Small intestine (tissue), 7 donors: ENCODE results near the gene M1AP. TPM values are rescaled to one million over a fixed set of nuclear protein-coding genes. Genes with fewer than 3 reads are reported as not detected.

Experiments
- DNase-seq, 2 donors: peaks; one replicate each; pipeline versions ENCODE4 v3.0.0 to v3.0.0-alpha.2; 2013
- FAIRE-seq: peaks from 2 replicates; lab custom pipeline; 2012; peaks lifted over from hg19 to GRCh38; lab: Jason Lieb, UNC
- H3K27ac ChIP-seq, 3 donors: one replicate each; pipeline ENCODE4 v1.5.1; 2013; ENCODE audit warnings: low read length in 2 of 3, mild to moderate bottlenecking in 2 of 3, control low read depth in 1 of 3, inconsistent platforms in 1 of 3, low read depth in 1 of 3, moderate library complexity in 1 of 3
- H3K27me3 ChIP-seq, 3 donors: one replicate each; pipeline ENCODE4 v1.6.1; 2013; ENCODE audit warnings: low read length in 3 of 3, inconsistent platforms in 1 of 3; ENCODE audit not compliant: control insufficient read depth in 3 of 3, insufficient read depth in 3 of 3
- H3K36me3 ChIP-seq, 3 donors: one replicate each; pipeline ENCODE4 v1.6.1; 2013; ENCODE audit warnings: low read length in 3 of 3, inconsistent platforms in 1 of 3, low read depth in 1 of 3, mild to moderate bottlenecking in 1 of 3, moderate library complexity in 1 of 3; ENCODE audit not compliant: control insufficient read depth in 3 of 3, insufficient read depth in 2 of 3
- H3K4me1 ChIP-seq, 3 donors: one replicate each; pipeline ENCODE4 v1.6.1; 2013; ENCODE audit warnings: low read length in 2 of 3, inconsistent platforms in 1 of 3, low read depth in 1 of 3, mild to moderate bottlenecking in 1 of 3, moderate library complexity in 1 of 3; ENCODE audit not compliant: control insufficient read depth in 3 of 3, insufficient read depth in 2 of 3
- H3K4me3 ChIP-seq, 3 donors: one replicate each; pipeline ENCODE4 v1.5.1; 2013; ENCODE audit warnings: low read length in 3 of 3, control low read depth in 1 of 3, inconsistent platforms in 1 of 3, low read depth in 1 of 3, mild to moderate bottlenecking in 1 of 3, moderate library complexity in 1 of 3
- H3K9me3 ChIP-seq, 2 donors: one replicate each; pipeline ENCODE4 v1.6.1; 2013; ENCODE audit warnings: low read depth in 1 of 2, low read length in 1 of 2; ENCODE audit not compliant: control insufficient read depth in 2 of 2, insufficient read depth in 1 of 2
- WGBS, 3 donors: extraction: QIAGEN DNeasy Blood & Tissue Kit; methylation state at CpG; one replicate each; pipeline ENCODE4 v1.1.7; 2013; 5-methylcytosine and 5-hydroxymethylcytosine counted together
- polyA plus RNA-seq, 4 donors: library from polyadenylated mRNA; stranded (reverse) in 3 of 4; unstranded in 1 of 4; fragments of 200-250 nt in 3 of 4; fragments of 120-200 nt in 1 of 4; gene quantifications; one replicate each; pipeline versions ENCODE4 v1.2.1 to v1.2.3, GENCODE V29; 2013
- donor health status: healthy with polysubstance abuse.
- donor health status: control.
- donor health status: control.
- donor health status: Bipolar disorder and iron deficiency.
- donor health status: healthy.

Gene M1AP
- polyA plus RNA-seq, 4 donors = 0.12 to 0.13 TPM; not detected in 2

DNA sequence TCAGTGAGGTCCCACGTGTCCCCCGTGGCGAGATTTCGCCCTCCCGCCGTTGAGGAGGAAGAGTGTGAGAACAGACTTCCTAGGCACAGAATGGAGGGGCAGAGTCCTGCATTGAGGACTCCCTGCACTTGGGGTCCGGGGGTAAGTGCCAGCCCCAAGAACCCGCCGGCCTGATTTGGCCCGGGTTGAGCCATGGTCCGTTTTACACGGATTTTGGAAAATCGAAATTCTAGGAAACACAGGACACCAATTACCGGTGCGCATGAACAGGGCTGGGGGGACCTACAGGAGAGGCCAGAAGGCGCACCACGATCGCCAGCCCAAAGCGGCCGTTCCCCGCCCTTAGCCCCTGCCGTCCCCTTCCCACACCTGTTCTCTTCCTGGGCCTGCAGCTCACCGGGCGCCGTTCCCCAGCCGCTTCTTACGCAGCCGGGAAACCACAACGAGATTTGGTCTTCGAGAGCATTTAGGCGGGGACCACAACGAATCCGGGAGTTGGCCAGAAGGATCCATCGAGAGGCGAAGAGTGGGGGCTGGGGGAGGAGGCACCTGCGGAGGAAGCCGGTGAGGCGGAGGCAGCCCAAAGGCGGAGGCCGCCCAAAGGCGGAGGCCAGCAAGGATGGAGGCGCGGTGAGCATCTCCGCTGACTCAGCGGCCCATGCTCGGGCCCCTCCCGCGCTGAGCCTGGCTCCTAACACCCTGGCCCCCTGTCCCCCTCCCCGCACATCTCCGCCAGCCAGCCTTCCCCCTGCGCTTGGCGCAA lies 134.3 kb downstream of the M1AP start:
- FAIRE-seq = no peak
- Histone ChIP-seq H3K9me3 (peaks cover 0 to 8% of the 10 kb centered on the region in 2 donors), H3K4me1 (peaks cover 0 to 13% (median 9%) of the 10 kb centered on the region in 3 donors), H3K36me3 (peaks cover 0 to 4% (median 2%) of the 10 kb centered on the region in 3 donors), H3K27ac (peak overlapping the region in 1 of 3 donors; percentile 11), H3K4me3 (no peak overlapping the region), H3K27me3 (peaks cover 9 to 95% (median 49%) of the 10 kb centered on the region in 3 donors)
- WGBS, 3 donors = 4 to 5% (median 4%) methylated on average over 39 to 52 of the region's 52 CpGs
- peak in 1 of 2 donors; percentile 58 for DNase-seq

DNA sequence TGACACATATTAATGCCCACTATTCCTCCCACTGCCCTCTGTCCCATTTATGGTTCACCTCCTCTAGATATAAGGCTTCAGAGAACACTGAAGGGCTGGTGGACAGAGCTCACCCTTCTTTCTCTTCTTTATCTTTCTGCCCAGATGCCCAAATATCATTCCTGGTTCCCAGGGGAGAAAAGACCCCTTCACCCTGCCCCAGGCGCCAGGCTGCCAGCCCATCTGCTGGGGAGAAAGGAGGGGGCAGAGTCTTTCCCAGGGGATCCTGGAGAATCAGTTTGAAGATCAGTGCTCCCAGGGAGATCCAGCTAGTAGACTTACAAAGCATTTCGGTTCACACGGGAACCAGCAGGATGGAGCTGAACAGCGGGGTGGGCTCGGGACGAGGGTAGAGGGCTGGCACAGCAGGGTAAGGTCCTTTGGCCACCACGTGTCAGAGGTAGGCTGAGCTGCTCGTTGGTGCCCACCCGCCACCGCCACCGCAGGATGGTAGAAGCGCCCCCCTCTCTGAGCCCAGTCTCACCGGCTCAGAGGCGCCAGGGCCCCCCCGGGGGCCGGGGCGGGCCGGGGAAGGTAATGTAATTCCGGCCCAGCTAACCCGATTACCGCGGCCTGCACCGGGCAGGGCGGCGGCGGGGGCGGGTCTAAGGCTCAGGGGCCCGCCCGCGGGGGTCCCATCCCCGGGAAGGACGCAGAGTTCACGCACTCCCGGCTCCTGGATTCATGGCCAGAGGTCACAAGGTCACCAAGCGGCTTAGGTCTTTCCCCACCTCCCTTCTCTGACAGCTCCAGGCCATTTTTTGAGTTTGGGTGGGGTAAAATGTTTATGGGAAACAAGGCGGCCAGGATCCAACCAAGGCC lies 135.2 kb downstream of the M1AP start:
- peaks cover 0 to 19% (median 12%) of the 10 kb centered on the region in 3 donors for H3K4me1 ChIP-seq
- no peak overlapping the region for H3K27ac ChIP-seq
- FAIRE-seq (no peak), DNase-seq (no peak)
- 8 to 16% (median 12%) methylated on average over 21 to 36 of the region's 36 CpGs for WGBS, 3 donors
- peaks cover 9 to 95% (median 46%) of the 10 kb centered on the region in 3 donors for H3K27me3 ChIP-seq
- no peak overlapping the region for H3K4me3 ChIP-seq
- H3K9me3 ChIP-seq = peaks cover 0 to 8% of the 10 kb centered on the region in 2 donors
- H3K36me3 ChIP-seq = peaks cover 0 to 3% (median 2%) of the 10 kb centered on the region in 3 donors

DNA sequence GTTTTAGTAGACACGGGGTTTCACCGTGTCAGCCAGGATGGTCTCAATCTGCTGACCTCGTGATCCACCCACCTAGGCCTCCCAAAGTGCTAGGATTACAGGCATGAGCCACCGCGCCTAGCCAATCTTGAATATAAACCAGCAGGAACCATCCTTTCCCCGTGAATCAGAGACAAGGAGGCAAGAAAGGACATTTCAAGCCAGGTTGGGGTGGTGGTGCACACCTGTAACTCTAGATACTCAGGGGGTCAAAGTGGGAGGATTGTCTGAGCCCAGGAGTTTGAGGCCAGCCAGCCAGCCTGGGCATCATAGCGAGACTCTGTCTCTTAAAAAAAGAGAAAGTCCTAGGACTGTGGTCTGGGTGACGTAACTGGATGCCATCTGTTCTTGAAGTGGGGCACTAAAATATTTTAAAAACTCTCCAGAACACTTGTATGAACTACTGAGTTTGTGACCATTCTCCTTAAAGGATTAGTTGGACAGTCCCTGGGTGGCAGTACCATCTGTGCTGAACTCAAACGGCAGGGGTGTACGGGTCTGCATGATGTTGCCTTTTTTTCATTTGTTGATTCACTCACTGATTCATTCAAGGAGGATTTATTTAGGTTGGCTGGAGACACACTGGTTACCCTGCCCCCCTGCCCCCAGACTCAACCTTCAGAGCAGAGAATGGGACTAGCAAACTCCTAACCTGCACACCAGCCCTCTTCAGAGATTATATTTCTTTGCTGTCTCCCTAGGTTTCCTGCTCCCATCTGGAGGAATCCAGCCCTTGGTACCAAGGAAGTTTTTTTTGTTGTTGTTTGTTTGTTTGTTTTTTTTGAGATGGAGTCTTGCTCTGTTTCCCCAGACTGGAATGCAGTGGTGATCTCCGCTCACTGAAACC lies 136.8 kb downstream of the M1AP start:
- FAIRE-seq (no peak), DNase-seq (no peak)
- peaks cover 7 to 79% (median 41%) of the 10 kb centered on the region in 3 donors for H3K27me3 ChIP-seq
- H3K9me3 ChIP-seq = peaks cover 0 to 7% of the 10 kb centered on the region in 2 donors
- H3K36me3 ChIP-seq = peaks cover 0 to 4% (median 0%) of the 10 kb centered on the region in 3 donors
- no peak overlapping the region for H3K4me3 ChIP-seq
- H3K27ac ChIP-seq = no peak overlapping the region
- 27 to 41% (median 39%) methylated on average over 11 of the region's 11 CpGs for WGBS, 3 donors
- peaks cover 0 to 26% (median 10%) of the 10 kb centered on the region in 3 donors for H3K4me1 ChIP-seq

DNA sequence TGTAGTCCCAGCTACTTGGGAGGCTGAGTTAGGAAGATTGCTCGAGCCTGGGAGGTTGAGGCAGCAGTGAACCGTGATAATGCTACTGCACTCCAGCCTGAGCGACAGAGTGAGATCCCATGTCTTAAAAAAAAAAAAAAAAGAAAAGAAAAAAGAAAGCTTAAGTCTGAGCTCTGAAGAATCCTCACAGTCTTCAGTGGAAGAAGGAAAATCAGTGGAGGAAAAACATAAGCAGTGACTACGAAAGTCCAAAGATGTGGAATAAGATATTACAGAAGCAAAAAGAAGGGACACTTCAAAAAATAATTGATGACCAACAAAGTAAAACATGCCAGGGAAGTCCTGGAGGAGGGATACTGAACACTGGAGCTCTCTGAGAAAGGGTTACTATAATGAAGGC lies 137.9 kb downstream of the M1AP start:
- Histone ChIP-seq H3K36me3 (peaks cover 0 to 13% (median 0%) of the 10 kb centered on the region in 3 donors), H3K4me1 (peaks cover 3 to 28% (median 11%) of the 10 kb centered on the region in 3 donors), H3K27me3 (peaks cover 4 to 70% (median 33%) of the 10 kb centered on the region in 3 donors), H3K27ac (no peak overlapping the region), H3K9me3 (peaks cover 0 to 4% of the 10 kb centered on the region in 2 donors), H3K4me3 (no peak overlapping the region)
- DNase-seq (no peak), FAIRE-seq (no peak)
- WGBS, 3 donors = 83 to 86% (median 86%) methylated on average over 4 of the region's 4 CpGs

DNA sequence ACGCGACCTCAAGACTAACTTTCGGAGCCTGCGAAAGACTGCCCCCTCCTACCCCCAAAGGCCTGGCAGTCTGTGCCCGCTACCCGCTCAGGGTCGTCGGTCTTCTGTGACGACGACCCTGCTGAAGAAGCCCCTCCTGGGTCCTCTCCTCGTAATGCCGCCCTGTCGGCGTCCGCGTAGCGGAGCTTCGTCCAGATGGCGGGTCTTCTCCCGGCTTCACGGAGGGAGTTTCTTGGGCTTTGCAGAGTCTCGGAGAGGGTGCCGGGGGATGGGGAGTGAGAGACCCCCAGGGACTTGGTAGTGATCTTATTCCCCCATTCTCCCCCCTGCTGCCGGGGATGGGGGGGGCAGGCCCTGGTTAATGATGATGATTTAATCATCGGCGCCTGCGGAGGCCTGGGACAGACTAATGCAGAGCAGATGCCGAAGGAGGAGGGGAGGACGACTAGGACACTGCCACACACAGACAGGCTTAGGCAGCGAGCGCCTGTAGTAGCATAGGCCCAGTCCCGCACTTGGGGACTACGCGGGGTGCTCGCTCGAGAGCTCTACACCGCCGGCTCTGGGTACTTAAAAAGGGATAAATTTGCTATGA lies 140.1 kb downstream of the M1AP start:
- 5 to 10% (median 7%) methylated on average over 38 of the region's 38 CpGs for WGBS, 3 donors
- Histone ChIP-seq H3K36me3 (peaks cover 0 to 21% (median 0%) of the 10 kb centered on the region in 3 donors), H3K9me3 (no peaks in the 10 kb centered on the region), H3K27me3 (peaks cover 0 to 51% (median 14%) of the 10 kb centered on the region in 3 donors), H3K4me1 (peaks cover 3 to 35% (median 9%) of the 10 kb centered on the region in 3 donors), H3K27ac (peak overlapping the region; percentile 91 to 100 (median 97)), H3K4me3 (peak overlapping the region; percentile 54 to 87 (median 75))
- DNase-seq (peak; percentile 48 to 67), FAIRE-seq (no peak)

Other genes with a start within 250 kb of the M1AP start
- gene C2orf81, start 226.7 kb downstream of the M1AP start, polyA plus RNA-seq = 1 to 10 TPM in 2 of 4 donors, under 1 TPM in 2; 0.22 to 2.5 (median 1.1) TPM
- 10 to 100 TPM in 1 of 4 donors, 1 to 10 TPM in 3; 1.6 to 11.2 (median 6.2) TPM for gene WDR54, start 226.6 kb downstream of the M1AP start, polyA plus RNA-seq
- gene RTKN, start 206.4 kb downstream of the M1AP start, polyA plus RNA-seq = 10 to 100 TPM; 51.1 to 94.1 (median 69.7) TPM
- gene INO80B, start 193.2 kb downstream of the M1AP start, polyA plus RNA-seq = 10 to 100 TPM; 28.7 to 43.8 (median 35.8) TPM
- gene WBP1, start 189.9 kb downstream of the M1AP start, polyA plus RNA-seq = 10 to 100 TPM; 55.1 to 82.7 (median 66.4) TPM
- gene MOGS, start 182.9 kb downstream of the M1AP start, polyA plus RNA-seq = 10 to 100 TPM; 38.4 to 66.1 (median 62.5) TPM
- gene MRPL53, start 175.7 kb downstream of the M1AP start, polyA plus RNA-seq = 10 to 100 TPM; 46.7 to 75.1 (median 54.3) TPM
- 10 to 100 TPM in 2 of 4 donors, 1 to 10 TPM in 2; 4.1 to 21.0 (median 8.4) TPM for gene CCDC142, start 165.3 kb downstream of the M1AP start, polyA plus RNA-seq
- gene TTC31, start 165.2 kb downstream of the M1AP start, polyA plus RNA-seq = 10 to 100 TPM; 20.1 to 51.0 (median 27.1) TPM
- 10 to 100 TPM in 1 of 4 donors, 1 to 10 TPM in 3; 2.3 to 37.5 (median 5.3) TPM for gene LBX2, start 148.7 kb downstream of the M1AP start, polyA plus RNA-seq
- gene PCGF1, start 140.6 kb downstream of the M1AP start, polyA plus RNA-seq = 10 to 100 TPM; 13.2 to 23.5 (median 18.8) TPM
- gene TLX2, start 133.9 kb downstream of the M1AP start, polyA plus RNA-seq = 1 to 10 TPM in 2 of 4 donors, not detected in 2; 1.5 to 5.4 TPM
- 100 to 1,000 TPM in 1 of 4 donors, 10 to 100 TPM in 3; 15.8 to 106 (median 39.6) TPM for gene DQX1, start 122.1 kb downstream of the M1AP start, polyA plus RNA-seq
- 100 to 1,000 TPM; 136 to 237 (median 190) TPM for gene AUP1, start 118.6 kb downstream of the M1AP start, polyA plus RNA-seq
- 10 to 100 TPM; 20.4 to 42.3 (median 28.1) TPM for gene HTRA2, start 118.4 kb downstream of the M1AP start, polyA plus RNA-seq
- gene LOXL3, start 94.4 kb downstream of the M1AP start, polyA plus RNA-seq = 1 to 10 TPM in 2 of 4 donors, under 1 TPM in 2; 0.22 to 2.9 (median 1.3) TPM
- gene DOK1, start 93.6 kb downstream of the M1AP start, polyA plus RNA-seq = 10 to 100 TPM in 2 of 4 donors, 1 to 10 TPM in 2; 5.5 to 17.7 (median 12.5) TPM
- 1 to 10 TPM in 2 of 4 donors, under 1 TPM in 1, not detected in 1; 0.27 to 2.4 (median 1.0) TPM for gene SEMA4F, start 5.9 kb upstream of the M1AP start, polyA plus RNA-seq
- gene HK2, start 185.8 kb upstream of the M1AP start, polyA plus RNA-seq = 1 to 10 TPM; 2.2 to 7.3 (median 3.7) TPM